HepG2 (cell line): ENCODE data around the gene MPIG6B. TPM values are rescaled to one million over a fixed set of nuclear protein-coding genes. Genes with fewer than 3 reads are reported as not detected.
A peak's percentile ranks its signal among the peaks of the same experiment; 100 is the strongest.

ENCODE experiments used
- AGO2 ChIP-seq: fragments of 200-400 bp; formaldehyde crosslinking; optimal IDR thresholded peaks from 2 replicates; pipeline ENCODE3; 2017; ENCODE audit warnings: mild to moderate bottlenecking, low read depth, low read length, moderate library complexity
- AHDC1 ChIP-seq: sonication (generic); formaldehyde crosslinking; IDR thresholded peaks from 2 replicates; pipeline ENCODE4 v1.5.1; 2020; ENCODE audit warnings: mild to moderate bottlenecking, missing genetic modification reagents, borderline replicate concordance
- ATM ChIP-seq: fragments of 450-650 bp; IDR thresholded peaks from 2 replicates; pipeline ENCODE4 v1.7.1; 2017; ENCODE audit warnings: mild to moderate bottlenecking, borderline replicate concordance
- DNMT1 ChIP-seq: sonication (generic); formaldehyde crosslinking; IDR thresholded peaks from 2 replicates; pipeline ENCODE4 v1.5.1; 2020; ENCODE audit warnings: mild to moderate bottlenecking, missing genetic modification reagents
- FOXC1 ChIP-seq: sonication (generic); formaldehyde crosslinking; IDR thresholded peaks from 2 replicates; pipeline ENCODE4 v1.8.0; 2022; ENCODE audit warnings: mild to moderate bottlenecking, missing genetic modification reagents, borderline replicate concordance
- HES4 ChIP-seq: sonication (generic); formaldehyde crosslinking; IDR thresholded peaks from 2 replicates; pipeline ENCODE4 v1.9.0; 2021; ENCODE audit warnings: mild to moderate bottlenecking, missing genetic modification reagents, borderline replicate concordance
- IRF1 ChIP-seq: sonication (generic); formaldehyde crosslinking; IDR thresholded peaks from 2 replicates; pipeline ENCODE4 v1.4.0; 2020; ENCODE audit warnings: low read depth, mild to moderate bottlenecking, missing genetic modification reagents
- JUNB ChIP-seq: sonication (generic); formaldehyde crosslinking; IDR thresholded peaks from 2 replicates; pipeline ENCODE4 v1.8.0; 2022; ENCODE audit warnings: missing genetic modification reagents, mild to moderate bottlenecking, borderline replicate concordance
- JUND ChIP-seq: sonication (generic); formaldehyde crosslinking; IDR thresholded peaks from 2 replicates; pipeline ENCODE4 v1.8.0; 2022; ENCODE audit warnings: mild to moderate bottlenecking, missing genetic modification reagents
- MXD1 ChIP-seq: sonication (generic); formaldehyde crosslinking; IDR thresholded peaks from 2 replicates; pipeline ENCODE4 v1.4.0; 2020; ENCODE audit warnings: mild to moderate bottlenecking, missing genetic modification reagents
- REXO4 ChIP-seq: sonication (generic); formaldehyde crosslinking; IDR thresholded peaks from 2 replicates; pipeline ENCODE4 v1.8.0; 2022; ENCODE audit warnings: missing genetic modification reagents, mild to moderate bottlenecking, borderline replicate concordance
- SMAD9 ChIP-seq: sonication (generic); formaldehyde crosslinking; IDR thresholded peaks from 2 replicates; pipeline ENCODE4 v1.5.1; 2020; ENCODE audit warnings: mild to moderate bottlenecking, missing genetic modification reagents
- SNRNP70 ChIP-seq: fragments of 200-400 bp; formaldehyde crosslinking; IDR thresholded peaks from 2 replicates; pipeline ENCODE4 v1.6.1; 2017; ENCODE audit warnings: mild to moderate bottlenecking, low read depth, low read length, moderate library complexity
- SRSF4 ChIP-seq: fragments of 200-400 bp; formaldehyde crosslinking; IDR thresholded peaks from one replicate; pipeline ENCODE4 v1.6.1; 2018; ENCODE audit warnings: mild to moderate bottlenecking, low read depth, low read length, moderate library complexity; ENCODE audit not compliant: poor library complexity, severe bottlenecking
- ZNF207 ChIP-seq: fragments of 450-650 bp; IDR thresholded peaks from 2 replicates; pipeline ENCODE4 v1.6.1; 2016; ENCODE audit warnings: antibody characterized with exemption, borderline replicate concordance
- ZNF224 ChIP-seq: sonication (generic); formaldehyde crosslinking; IDR thresholded peaks from 2 replicates; pipeline ENCODE4 v1.5.0; 2020; ENCODE audit warnings: mild to moderate bottlenecking, missing genetic modification reagents
- ZNF251 ChIP-seq: sonication (generic); formaldehyde crosslinking; IDR thresholded peaks from 2 replicates; pipeline ENCODE4 v1.9.0; 2021; ENCODE audit warnings: mild to moderate bottlenecking, missing genetic modification reagents
- ZNF276 ChIP-seq: sonication (generic); formaldehyde crosslinking; IDR thresholded peaks from 2 replicates; pipeline ENCODE4 v1.4.0; 2020; ENCODE audit warnings: mild to moderate bottlenecking, low read depth, missing genetic modification reagents
- ZNF331 ChIP-seq: sonication (generic); formaldehyde crosslinking; IDR thresholded peaks from 2 replicates; pipeline ENCODE4 v1.4.0; 2020; ENCODE audit warnings: missing genetic modification reagents
- polyA plus RNA-seq, 8 experiments: library from polyadenylated mRNA; depleted of rRNA in 3 of 8; stranded (reverse) in 7 of 8; unstranded in 1 of 8; fragments of >200 nt; fragmentation: Illumina TruSeq in 4 of 8; extraction: Trizol in 4 of 8; gene quantifications; 2 replicates each; pipeline versions ENCODE4 v1.2.1 to v1.2.3, GENCODE V29; 2011 to 2016; ENCODE audit warnings: low read depth in 4 of 8, missing spikeins in 1 of 8, mixed read lengths in 1 of 8; ENCODE audit not compliant: insufficient read depth in 1 of 8
- total RNA-seq, 5 experiments: library from RNA; depleted of rRNA; stranded (reverse); fragments of >200 nt; fragmentation: Illumina TruSeq; extraction: Trizol; gene quantifications; 2 replicates each; pipeline ENCODE4 v1.2.3, GENCODE V29; 2016; ENCODE audit warnings: low read depth in 1 of 5

Gene MPIG6B
- total and polyA plus RNA-seq, 2 of the 13 experiments (the other 11 are each of a cell fraction or from before 2014, with no cell fraction given) = not detected

- TF ChIP-seq IRF1 (peak; percentile 94), MXD1 (CRISPR knock-in tag) (peak; percentile 96), AHDC1 (peak; percentile 68; the same call in 1 of the 2 replicates), DNMT1 (CRISPR knock-in tag) (no peak), ZNF224 (CRISPR knock-in tag) (peak; percentile 97; the same call in 1 of the 2 replicates), ZNF207 (no peak), SNRNP70 (no peak), ZNF276 (CRISPR knock-in tag) (peak; percentile 99), AGO2 (peak; percentile 78), FOXC1 (CRISPR knock-in tag) (peak; percentile 98), SMAD9 (peak; percentile 93; the same call in 1 of the 2 replicates), ZNF251 (CRISPR knock-in tag) (peak; percentile 97; the same call in 1 of the 2 replicates), SRSF4 (no peak), JUNB (peak; percentile 96), HES4 (CRISPR knock-in tag) (peak; percentile 98), ZNF331 (CRISPR knock-in tag) (peak; percentile 84), ATM (no peak), REXO4 (CRISPR knock-in tag) (peak; percentile 47; the same call in 1 of the 2 replicates), JUND (CRISPR knock-in tag) (no peak)
Measured at GRCh38 chr6:31739639-31740396, 16.6 kb downstream of the MPIG6B start, which contains the start of gene MSH5 (continued).
